GM06990 (cell line): ENCODE measurements around the gene ANKRD11.

Experiments
- DNase-seq: peaks from one replicate; pipeline ENCODE4 v3.0.0-alpha.2; 2011; ENCODE audit not compliant: insufficient read length; ENCODE audit errors: extremely low read depth
- H3K27me3 ChIP-seq: replicated peaks from 2 replicates; pipeline ENCODE4 v1.6.0; 2011; ENCODE audit warnings: low read length; ENCODE audit not compliant: control insufficient read depth, insufficient read depth
- H3K36me3 ChIP-seq: 2 replicates; pipeline ENCODE4 v1.5.1; 2011; ENCODE audit warnings: low read length; ENCODE audit not compliant: control insufficient read depth, insufficient read depth
- H3K4me3 ChIP-seq: replicated peaks from 2 replicates; pipeline ENCODE4 v1.5.1; 2011; ENCODE audit warnings: low read depth, mild to moderate bottlenecking, control low read depth, low read length
- CTCF ChIP-seq: IDR thresholded peaks from 2 replicates; pipeline ENCODE4 v1.5.1; 2011; ENCODE audit warnings: low read length, control low read depth, mild to moderate bottlenecking, inconsistent platforms; ENCODE audit not compliant: insufficient read depth, poor library complexity, severe bottlenecking

Gene ANKRD11

DNA sequence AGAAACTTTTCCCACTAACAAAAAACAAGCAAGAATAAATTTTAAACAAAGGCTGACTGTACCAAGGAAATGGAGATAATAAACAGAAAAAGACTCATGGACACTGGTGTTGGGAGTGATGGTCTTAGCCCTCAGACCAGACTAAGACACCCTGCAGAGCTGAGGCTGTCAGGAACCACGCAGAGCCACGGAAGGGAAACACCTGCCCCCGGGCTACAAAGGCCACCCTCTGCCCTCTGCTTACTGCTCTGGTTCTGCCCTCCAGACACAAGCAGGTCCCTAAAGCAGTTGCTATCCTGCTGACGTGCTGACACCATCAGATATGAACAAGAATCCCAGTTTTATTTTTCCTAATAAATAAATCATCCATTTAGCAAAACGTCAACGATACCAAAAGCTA lies 80.0 kb downstream of the ANKRD11 start:
- Histone ChIP-seq H3K4me3 (no peak overlapping the region), H3K36me3 (peaks cover 9% of the 10 kb centered on the region), H3K27me3 (no peaks in the 10 kb centered on the region)
- no peak for TF ChIP-seq CTCF
- no peak for DNase-seq

GRCh38 chr16:89409161-89409711 lies 81.1 kb downstream of the ANKRD11 start:
- Histone ChIP-seq H3K27me3 (no peaks in the 10 kb centered on the region), H3K4me3 (no peak overlapping the region), H3K36me3 (peaks cover 8% of the 10 kb centered on the region)
- no peak for DNase-seq
- no peak for TF ChIP-seq CTCF

DNA sequence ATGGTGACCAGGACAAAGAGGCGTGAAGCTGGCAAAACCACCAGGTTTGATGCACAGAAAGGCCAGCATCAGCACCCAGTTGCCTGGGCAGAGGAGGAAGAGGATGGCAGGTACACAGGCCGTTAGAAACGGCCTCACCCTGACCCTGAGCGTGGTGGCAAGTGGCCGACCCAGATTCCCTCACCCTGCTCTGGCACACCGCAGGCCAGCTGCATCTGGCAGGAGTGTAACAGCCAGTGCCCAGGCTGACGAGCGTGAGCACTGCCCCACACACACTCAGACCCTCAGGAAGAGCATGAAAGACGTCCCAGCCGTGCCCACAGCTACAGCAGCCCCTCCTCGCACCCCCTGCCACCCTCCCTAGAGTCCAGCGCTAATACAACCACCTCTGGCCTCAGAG lies 82.0 kb downstream of the ANKRD11 start:
- no peak for TF ChIP-seq CTCF
- no peak overlapping the region for H3K4me3 ChIP-seq
- H3K27me3 ChIP-seq, result no peaks in the 10 kb centered on the region
- H3K36me3 ChIP-seq, result peaks cover 7% of the 10 kb centered on the region
- DNase-seq, result no peak

GRCh38 chr16:89407925-89408300 lies 82.4 kb downstream of the ANKRD11 start:
- Histone ChIP-seq H3K4me3 (no peak overlapping the region), H3K36me3 (peaks cover 7% of the 10 kb centered on the region), H3K27me3 (no peaks in the 10 kb centered on the region)
- TF ChIP-seq CTCF, result no peak
- no peak for DNase-seq

DNA sequence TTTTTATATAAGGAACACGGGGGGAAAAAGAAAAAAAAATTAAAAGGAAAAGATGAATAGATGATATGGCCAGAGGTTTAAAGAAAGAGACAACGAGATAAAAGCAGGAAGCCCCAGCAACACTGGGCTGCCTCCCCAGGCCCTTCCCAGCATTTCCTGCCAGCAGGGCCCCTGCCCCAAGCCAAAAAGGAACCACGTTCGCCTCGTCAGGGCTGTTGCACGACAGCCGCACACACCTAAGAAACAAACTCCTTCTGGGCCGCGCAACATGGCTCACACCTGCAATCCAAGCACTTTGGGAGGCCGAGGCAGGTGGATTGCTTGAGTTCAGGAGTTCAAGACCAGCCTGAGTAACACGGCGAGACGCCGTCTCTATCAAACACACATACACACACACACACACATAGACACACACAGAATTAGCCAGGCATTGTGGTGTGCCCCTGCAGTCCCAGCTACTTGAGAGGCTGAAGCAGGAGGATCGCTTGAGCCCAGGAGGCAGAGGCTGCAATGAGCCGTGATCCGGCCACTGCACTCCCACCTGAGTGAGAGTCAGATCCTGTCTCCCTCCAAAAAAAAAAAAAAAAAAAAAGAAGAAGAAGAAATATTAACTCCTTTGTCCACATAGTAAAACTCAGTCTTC lies 83.0 kb downstream of the ANKRD11 start:
- H3K36me3 ChIP-seq, result peaks cover 5% of the 10 kb centered on the region
- H3K4me3 ChIP-seq, result no peak overlapping the region
- TF ChIP-seq CTCF, result no peak
- no peaks in the 10 kb centered on the region for H3K27me3 ChIP-seq
- no peak for DNase-seq
